NCI-H226 (cell line): ENCODE results near the gene PTPRF.

Experiments
- DNase-seq: peaks from one replicate; pipeline ENCODE4 v3.0.0-alpha.2; 2015

The PTPRF gene

DNA sequence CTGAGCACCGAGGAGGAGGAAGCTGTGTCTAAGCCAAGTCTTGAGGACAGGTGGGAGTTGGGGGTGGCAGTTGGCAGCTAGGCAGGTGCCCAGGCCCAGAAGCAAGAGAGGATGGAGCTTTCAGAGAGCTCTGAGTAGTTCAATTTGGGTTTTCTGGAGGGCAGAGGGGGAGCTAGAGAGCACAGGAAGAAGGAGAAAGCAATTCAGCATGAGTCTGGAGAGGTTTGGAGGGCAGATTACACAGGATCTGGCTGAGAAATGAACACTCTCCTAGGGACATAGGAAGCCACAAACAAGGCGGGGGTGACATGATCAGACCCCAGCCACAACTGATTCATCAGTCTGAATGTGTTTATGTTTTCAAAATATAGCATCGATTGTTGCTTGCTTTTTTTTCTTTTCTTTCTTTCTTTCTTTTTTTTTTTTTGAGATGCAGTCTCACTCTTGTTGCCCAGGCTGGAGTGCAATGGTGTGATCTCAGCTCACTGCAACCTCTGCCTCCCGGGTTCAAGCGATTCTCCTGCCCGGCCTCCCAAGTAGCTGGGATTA is 23.8 kb downstream of the PTPRF start:
- peak; percentile 30 for DNase-seq

DNA sequence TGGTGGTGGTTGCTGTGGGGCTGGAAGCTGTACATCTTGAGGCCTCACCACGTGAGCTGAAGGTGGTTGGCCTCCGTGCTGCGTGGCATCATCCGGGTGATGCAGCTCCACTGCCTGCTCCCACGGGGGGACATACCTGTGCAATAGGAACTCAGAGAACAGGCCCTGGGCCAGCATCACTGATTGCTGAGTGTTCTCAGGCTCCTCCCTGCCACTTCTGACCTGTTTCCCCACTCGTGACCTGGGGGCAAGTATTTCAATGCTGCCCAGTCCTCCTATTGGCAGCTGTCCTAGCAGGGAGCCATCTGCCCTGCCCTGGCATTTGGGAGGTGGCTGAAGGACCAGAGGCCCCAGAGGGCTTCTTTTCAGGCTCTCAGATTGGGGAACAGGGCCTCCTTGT is 26.1 kb downstream of the PTPRF start:
- DNase-seq, result no peak

DNA sequence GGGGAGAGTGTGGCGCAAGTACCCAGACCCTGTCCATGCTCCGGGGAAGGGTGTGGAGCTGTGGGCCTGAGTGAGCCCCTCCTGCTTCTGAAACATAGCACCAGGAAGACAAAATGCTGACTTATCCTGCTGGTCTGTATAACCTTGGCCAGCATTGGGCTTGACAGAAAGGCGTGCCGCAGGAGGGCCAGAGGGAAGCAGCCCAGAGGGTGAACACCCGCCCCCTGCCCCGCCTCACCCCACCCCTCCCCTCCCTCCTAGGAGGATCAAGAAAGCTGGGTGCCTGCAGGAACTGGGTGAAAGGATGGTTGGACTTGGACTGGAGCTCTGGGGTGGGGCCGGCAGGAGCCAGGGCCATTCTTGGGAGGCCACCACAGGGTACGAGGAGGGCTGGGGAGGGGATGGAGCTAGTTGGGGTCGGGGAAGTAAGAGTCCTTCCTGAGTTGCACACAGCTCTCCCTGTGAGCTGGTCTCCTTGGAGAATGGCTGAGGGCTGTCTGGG is 27.1 kb downstream of the PTPRF start:
- DNase-seq, result peak; percentile 61

DNA sequence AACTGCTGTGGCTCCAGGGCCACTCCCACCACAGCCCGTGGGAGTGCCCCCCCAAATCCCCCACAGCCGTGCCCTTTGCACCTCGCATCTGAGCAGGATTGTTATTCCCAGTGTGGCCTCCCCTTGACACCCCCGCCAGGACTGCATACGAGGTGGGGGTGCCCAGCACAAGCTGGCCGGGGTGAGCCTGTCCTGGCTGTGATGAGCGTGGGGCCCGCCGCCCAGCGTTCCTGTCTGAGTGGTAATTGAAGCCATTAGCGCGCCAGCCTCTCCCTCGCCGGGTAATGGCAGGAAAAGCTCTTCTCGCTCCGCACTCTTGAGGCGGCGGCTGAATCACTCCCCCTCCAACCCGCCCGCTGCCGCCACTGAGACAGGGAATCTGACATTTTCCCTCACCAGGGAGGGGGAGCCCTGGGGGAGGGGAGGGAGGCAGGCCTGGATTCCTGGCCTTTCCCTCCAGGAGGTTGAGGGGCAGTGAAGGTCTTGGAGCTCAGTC is 27.7 kb downstream of the PTPRF start:
- DNase-seq, result no peak

DNA sequence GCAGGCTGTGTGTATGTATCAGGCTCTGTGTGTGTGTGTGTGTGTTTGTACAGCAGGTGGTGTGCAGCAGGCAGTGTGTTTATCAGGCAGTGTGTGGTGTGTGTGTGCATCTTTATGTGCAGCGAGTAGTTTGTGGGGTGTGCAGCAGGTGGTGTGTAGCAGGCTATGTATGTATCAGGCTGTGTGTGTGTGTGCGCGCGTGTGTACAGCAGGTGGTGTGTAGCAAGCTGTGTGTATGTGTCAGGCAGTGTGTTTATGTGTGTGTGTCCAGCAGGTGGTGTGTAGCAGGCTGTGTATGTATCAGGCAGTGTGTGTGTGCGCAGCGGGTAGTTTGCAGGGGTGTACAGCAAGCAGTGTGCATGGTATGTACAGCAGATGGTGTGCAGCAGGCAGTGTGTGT is 29.0 kb downstream of the PTPRF start:
- DNase-seq, result no peak

DNA sequence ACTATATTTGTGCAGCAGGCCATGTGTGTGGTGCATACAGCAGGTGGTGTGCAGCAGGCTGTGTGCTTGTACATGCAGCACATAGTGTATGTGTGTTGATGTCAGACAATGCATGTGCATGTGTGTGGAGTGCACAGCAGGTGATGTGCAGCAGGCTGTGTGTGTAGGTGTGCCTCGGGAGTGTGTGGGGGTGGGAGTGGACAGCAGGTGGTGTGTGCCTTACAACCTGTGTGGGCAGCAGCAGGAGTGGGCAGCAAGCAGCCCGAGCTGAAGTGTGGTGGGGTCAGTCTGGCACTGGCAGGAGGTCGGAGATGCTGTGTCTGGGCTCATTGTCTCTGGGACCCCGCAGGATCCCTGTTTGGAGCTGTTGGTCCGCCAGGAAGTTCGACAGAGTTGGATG is 29.6 kb downstream of the PTPRF start:
- DNase-seq, result no peak

DNA sequence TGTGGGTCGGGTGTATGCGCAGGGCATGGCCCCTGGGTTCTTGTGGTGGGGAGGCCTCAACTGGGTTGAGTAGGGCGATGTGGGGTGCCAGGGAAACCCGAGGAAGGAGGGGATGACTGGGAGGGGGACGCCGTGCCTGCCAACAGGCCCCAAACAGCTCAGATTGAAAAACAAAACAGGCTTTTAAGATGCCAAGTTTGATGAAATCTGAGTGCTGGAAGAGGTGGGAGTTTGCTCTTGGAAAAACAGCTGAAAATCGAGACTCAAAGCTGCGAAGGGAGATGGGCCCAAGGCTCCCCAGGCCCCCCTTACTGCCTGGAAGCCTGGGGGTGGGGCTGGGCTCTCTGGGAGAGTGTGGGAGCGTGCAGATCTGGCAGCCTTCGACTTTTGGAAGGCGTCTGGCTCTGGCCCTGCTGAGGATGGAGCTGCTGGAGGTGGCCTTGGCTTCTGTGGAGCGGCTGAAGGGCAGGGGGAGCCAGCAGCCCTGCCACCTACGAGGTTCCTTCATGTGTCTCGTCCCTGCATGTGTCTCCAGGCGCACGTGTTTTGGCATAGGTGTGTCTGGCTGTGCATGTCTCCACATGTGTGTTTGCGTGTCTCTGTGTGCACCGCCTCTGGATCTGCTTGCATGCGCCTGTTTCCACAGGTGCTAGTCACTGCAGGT is 33.3 kb downstream of the PTPRF start:
- no peak for DNase-seq

DNA sequence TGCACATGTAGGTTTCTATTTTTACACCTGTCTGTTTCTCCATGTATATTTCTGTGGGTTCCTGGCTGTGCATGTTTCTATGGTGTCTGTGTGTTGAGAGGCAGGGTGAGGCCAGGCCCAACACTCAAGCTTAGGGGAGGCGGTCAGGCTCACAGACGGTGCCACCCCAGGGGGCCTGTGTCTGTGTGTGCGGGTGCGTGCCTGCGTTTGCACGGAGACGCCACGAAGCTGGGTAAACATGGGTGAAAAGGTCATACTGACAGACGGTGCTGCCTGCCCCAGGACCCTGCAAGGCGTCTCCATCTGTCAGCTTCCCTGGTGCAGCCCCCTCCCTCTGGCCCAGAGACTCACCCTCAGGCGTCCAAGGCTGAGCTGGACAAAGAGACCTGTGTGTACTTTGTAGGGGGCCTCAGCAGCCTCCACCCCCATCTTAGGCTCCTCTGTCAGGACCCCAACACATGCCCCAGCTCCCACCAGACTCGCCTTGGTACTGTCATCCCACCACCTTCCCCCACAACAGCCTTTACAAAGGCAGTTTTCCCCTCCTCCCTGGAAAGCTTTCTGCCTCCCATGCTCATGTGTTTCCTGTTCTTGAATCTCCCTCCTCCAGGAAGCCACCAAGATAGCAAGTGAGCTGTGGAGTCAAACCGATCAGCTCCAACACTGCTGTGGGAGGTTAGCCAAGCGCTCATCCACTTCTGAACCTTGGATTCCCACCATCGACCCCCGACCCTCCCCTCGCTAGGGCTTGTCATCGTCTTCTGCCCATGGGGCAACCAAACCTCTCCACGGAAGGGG is 34.1 kb downstream of the PTPRF start:
- no peak for DNase-seq

DNA sequence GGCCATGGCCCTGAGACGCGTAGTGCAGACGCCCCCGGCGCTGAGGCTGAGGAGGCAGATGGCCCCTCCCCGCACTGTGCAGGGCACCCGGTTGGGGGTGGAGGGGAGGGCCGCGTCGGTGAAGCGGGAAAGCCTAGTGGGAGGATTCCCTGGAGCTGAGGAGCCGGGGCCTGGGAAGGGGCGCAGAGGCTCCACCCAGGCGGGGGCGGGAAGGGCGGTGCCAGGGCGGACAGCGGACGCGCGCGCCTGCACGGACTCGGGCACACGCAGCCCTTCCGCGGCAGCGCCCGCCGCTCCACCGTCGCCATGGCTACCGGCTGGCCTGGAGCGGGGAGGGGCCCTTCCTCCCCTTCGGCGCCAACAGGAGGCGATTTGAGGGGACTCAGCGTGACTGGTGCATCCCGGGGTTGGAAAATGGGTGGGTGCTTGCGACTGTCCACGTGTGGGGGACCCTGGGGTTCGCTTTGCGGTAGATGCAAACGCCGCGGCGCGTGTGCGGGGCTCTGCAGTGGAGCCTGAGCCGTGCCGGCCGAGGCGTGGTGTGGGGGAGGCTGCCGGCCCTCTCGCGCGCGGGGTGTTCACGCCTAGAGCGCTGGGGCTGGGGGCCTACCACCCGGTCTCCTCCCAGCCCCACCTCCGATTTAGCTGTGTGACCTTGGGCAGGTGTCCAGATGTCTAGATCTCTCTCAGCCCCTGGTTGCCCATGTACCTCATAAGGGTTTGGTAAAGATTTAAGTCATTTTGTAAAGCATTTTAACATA is 35.1 kb downstream of the PTPRF start:
- no peak for DNase-seq

DNA sequence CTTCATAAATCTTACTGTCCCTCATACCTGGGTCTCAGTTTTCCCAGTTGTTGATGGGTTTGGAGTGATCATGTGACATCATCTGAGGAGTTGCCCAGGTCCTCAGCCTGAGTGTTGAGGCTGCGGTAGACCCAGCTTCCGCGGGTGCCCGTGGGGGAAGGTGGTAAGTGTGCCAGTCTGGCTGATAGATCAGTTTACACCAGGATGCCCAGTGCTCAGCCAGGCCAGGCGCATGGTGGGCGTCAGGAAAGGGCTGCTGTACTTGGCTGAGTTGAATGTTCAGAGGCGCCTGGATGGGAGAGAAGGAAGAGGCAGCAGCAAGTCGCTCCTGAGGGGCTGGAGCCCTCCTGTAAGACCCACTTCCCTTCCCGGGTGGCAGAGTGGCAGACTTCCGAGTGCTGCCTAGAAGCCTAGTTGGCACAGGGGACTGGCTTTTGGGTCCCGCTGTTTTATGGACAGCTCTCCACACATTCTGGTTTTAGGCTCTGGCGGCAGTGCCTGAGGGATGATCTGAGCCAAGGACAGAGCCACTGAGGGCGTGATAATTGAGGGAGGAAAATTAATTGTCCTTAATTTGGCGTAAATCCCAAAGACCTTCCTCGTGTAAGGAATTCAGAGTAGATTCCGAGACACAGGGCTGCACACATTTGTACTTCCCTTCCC is 35.8 kb downstream of the PTPRF start:
- no peak for DNase-seq

DNA sequence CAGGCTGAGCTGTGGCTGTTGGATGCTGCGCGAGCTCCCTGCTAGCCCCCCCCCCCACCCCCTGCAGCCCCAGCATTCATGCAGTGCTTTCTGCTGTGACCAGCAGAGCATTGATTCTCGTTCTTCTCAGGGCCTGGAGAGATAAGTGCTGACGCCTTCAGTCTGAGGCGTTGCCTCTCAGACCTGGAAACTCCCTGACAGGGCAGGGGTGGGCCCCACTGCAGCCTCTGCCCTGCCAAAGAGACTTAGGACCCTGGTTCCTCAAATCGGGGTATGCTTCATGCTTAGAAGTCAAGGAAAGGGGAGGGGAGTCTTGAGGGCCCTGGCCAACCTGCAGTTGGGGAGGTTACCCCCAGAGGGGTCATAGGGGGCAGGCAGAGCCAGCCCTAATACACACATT is 38.5 kb downstream of the PTPRF start:
- DNase-seq, result no peak

DNA sequence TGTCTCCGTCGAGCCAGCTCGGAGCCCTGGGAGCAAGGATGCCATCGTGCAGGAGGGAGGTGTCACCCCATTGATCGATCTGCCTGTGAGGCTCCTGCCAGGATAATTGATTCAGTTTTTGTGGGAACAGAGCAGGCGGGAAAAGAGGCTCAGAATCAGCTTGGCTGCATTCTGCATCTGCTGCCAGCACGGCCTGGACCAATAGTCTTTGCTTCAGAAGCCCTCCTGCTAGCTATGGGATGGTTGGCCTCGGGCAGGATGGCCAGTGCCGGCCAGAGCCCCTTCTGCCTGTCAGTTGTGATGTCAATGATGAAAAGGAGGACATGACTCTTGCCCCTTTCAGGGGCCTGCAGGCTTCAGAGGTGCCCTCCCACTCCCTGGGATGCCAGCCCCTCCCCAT is 39.6 kb downstream of the PTPRF start:
- no peak for DNase-seq

DNA sequence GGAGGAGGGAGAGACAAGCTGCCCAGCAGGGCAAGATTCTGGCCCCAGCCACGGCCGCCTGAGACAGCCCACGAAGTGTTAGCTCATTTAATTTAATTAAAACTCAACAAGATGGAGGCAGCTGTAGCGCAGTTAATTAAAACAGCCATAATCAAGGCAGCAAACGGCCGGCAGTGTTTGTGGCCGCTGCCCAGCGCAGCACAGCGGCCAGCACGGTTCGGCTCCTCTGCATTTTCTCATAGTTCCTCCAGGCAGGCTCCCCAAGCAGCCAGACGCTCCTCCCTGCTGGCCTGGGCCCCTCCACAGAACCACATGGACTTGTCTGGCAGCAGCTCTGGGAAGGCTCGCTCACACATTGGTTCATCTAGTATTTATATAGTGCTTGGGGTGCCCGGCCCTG is 40.0 kb downstream of the PTPRF start:
- DNase-seq, result no peak

DNA sequence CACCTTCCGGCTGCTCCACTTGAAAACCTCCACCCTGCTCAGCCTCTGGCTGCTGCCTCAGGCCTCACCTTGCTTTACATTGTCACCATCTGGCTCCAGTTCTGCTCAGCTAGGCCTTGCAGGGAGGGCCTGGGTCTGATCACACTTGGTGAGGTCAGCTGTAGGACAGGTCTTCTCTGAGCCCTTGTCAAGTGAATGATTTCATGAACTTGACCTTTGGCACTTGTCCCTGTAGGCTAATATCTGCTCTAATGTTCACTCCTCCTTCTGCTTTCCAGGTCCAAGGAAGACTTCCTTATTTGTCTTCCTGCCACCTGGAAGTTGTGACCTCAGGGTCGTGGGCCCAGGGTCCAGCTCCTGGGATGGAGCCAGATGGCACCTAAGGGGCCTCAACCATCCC is 41.4 kb downstream of the PTPRF start:
- DNase-seq, result no peak

DNA sequence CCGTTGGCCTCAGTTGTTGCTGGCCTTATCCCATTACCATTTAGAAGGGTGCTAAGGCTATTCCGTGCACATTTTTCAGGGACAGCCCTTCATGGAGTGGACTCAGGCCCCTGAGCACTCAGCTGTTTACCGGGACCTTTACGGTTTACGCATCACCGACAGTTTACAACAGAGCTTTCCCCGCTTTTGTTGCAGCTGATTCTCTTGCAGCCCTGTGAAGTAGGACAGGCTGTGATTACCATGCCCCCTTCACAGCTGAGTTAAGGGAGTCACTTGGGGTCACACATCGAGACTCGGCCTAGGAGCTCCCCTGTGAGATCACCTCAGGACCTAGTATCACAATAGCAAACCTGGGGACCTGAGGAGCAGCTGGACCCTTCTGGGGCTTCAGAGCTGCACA is 41.9 kb downstream of the PTPRF start:
- no peak for DNase-seq

DNA sequence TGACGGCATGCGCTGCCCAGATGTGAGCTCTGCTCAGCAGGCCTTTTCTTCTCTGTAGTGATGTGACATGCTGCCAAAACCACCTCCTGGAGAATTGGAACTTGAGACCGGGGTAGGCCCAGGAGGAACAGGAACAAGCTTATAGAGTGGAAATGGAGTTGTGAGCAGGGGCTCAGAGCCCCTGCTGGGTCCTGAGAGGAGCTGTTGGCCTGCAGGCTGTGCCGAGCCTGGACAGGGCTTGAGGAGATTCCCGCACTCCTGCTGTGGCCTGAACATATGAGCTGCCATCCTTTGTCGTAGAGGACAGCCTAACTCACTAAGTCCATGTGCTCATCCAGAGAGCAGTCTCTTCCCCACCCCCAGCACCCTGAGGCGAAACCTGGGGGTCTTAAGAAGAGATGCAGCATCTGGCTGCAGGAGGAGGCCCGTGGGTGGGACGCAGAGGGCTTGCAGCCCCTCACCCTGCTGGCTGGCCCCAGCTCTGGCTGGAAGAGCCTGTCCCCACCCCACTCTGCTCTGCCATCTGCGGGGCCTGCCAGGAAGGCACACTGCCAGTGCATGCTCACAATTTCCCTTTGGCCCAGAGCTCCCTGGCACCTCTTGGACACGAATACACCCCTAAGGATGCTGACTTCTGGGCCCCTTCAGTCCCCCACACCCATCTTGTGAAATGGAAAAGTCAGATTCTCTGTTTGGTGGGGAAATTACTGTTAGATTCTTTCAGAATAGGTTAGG is 42.5 kb downstream of the PTPRF start:
- DNase-seq, result no peak

DNA sequence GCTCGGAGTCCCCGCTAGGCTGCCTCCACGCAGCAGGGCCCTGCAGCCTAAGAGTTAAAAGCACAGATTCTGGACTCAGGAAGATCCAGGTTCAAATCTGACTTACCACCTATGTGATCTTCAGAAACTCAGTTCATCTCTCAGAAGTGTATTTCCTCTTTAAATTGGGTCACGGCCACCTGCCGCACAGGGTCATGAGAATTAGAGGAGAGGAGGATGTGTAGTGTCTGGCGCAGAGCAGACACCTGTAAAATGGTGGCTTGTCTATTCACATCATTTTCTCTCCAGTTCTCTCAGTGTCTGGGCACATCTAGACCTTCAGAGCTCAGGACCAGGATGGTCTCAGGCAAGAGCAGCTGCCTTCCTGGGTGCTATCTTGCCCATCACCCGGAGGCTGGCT is 45.8 kb downstream of the PTPRF start:
- DNase-seq, result no peak

DNA sequence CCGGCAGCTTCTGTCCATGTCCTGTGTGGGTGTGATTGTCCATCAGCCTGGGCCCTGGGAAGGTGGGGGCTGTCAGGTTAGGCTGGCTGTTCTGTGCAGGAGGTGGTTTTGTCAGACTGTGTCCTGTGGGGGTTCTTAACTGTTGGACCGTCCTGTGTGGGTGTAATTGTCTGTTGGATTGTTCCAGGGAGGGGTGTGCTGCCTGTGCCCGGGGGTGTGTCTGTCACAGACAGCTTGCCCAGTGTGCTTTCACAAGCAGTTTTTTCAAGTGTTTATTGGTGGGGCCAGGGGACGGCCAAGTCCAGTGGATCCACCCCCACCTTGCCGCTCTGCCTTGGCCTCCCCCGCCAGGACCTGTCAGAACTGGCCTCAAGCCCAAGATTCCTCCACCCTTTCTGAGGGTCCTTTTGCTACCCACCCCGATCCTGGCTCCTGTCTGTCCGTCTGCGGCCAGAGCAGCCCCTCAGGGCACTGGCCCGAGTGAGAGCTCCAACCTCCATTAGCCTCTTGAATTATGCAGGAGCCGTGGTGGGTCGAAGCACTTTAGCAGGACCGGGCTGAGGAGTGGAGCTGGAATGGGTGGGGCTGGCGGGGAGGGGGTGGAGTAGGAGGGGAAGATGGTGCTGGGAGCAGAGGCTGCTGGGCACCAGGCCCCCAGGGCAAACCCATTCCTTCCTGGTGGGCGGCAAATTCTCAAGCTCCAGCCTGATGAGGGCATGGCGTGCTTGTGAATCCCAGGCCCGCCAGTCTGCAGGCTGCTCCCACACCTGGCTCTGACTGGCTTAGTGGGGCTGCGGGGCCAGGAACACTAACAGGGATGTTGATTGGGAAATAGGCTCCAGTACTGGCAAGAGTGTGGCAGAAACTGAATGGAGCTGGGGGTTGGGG is 47.2 kb downstream of the PTPRF start:
- DNase-seq, result no peak

DNA sequence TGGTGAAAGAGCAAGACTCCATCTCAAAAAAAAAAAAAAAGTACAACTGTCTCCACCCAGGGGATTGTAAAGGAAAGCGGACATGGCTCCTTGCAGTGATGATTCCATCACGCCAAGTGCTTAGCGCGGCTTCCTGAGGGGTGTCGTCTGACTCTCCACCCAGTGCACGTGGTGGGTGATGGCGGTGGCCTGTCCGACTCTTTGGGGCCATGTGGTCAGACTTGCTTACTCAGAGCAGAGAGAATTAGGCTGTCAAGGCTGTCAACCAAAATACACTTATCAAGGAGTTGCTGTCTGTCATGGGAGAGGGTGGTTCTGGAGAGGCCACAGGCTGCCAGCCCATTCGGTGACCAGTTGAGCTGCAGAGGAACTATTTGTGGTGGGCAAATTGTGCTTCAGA is 49.4 kb downstream of the PTPRF start:
- DNase-seq, result no peak

DNA sequence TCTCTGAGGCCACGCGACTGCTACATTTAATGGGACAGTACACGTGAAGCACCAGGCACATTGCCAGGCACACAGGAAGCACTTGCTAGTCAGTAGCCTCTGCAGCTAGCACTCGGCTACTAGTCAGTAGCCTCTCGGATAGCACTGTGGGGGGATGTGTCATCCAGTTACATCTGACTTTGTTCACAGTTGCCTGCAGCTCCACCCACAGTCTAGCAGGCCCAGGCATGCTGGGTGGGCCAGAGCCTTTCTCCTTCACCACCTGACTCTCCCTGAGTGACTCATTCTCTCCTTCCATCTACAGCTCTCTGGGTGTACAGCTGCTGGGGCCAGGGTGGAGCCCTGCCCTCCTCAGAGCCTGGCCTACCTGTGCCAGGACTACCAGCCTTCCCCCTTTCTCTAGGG is 51.5 kb downstream of the PTPRF start:
- DNase-seq, result peak; percentile 97

DNA sequence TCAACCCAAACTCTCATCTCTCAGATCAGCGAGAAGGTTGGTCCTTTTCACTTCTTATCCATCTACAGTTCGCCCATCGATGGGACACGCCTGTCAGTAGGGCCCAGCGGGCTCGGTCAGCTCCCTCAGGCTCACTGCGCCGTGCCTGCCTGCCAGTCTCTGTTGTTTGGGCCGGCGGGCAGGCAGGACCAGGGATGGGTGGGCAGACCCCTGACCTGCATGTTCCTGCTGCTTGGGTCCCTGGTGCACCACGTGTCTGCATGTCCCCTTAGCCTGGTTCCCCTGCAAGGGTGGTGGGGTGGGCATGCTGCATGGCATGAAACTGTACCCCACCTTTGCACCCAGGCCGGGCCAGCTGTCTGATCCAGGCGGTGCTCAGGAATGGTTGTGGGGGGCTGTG is 52.4 kb downstream of the PTPRF start:
- DNase-seq, result no peak
